GM12874 (cell line): Measurements from ENCODE around the gene MICU1.
A peak's percentile ranks its signal among the peaks of the same experiment; 100 is the strongest.

Source experiments
- TF ChIP-seq, protein P1 (sequence below): IDR thresholded peaks from 2 replicates; pipeline ENCODE4 v1.5.1; 2011; ENCODE audit warnings: low read depth, mild to moderate bottlenecking, control low read depth, low read length, moderate library complexity; ENCODE audit not compliant: insufficient read depth

The MICU1 gene

DNA sequence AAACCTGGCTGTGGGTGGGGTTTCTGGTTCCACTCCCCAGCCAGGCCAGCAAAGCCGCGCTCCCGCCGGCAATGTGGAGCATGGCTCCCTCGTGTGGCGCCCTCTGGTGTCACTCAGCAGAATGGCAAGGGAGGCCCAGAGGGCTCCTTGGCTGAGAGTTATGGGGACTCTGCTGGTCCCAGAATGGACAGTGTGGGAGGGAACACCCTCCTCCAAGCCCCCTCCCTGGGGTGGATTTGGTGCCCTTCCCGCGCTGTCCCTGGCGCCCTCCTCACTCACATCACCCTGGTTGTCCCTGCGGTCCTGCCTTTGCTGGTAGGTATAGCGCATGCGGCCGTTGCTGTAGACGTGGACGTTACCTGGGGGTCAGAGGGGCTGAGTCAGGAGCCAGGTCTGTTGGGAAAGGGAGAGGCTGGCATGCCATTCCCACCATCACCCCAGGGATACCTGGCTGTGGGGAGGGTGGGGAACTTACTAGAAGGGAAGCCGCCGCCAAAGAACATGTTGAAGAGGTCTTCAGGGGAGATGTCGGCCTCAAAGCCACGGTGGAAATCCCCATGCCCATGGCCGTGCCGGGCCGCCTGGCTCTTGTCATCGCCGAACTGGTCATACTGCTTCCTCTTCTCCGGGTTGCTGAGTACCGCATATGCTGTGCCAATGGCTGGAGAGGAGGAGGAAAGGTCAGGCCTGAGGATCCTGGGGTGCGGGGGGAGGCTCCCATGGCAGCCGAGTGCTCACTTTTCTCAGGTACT lies 285.2 kb downstream of the MICU1 start:
- TF ChIP-seq, protein P1, sequence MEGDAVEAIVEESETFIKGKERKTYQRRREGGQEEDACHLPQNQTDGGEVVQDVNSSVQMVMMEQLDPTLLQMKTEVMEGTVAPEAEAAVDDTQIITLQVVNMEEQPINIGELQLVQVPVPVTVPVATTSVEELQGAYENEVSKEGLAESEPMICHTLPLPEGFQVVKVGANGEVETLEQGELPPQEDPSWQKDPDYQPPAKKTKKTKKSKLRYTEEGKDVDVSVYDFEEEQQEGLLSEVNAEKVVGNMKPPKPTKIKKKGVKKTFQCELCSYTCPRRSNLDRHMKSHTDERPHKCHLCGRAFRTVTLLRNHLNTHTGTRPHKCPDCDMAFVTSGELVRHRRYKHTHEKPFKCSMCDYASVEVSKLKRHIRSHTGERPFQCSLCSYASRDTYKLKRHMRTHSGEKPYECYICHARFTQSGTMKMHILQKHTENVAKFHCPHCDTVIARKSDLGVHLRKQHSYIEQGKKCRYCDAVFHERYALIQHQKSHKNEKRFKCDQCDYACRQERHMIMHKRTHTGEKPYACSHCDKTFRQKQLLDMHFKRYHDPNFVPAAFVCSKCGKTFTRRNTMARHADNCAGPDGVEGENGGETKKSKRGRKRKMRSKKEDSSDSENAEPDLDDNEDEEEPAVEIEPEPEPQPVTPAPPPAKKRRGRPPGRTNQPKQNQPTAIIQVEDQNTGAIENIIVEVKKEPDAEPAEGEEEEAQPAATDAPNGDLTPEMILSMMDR: peak; percentile 97

DNA sequence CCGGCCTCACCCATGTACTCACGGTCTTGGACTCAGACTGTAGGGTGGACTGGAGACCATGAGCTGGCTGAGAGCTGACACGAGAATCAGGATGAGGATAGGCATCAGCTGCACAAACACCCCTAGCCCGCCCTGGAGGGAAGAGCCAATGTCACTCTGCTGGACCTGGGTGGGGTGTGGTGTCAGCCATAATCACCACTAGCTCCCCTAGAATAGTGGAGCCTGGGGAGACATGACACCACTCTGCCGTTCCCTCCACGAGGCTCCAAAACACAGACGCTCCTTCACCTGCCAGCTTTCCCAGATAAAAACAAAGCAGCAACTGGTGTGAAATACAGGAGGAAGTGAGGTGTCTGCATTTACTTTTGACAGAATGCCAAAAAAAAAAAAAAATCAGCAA lies 287.7 kb downstream of the MICU1 start:
- TF ChIP-seq, protein P1: no peak

DNA sequence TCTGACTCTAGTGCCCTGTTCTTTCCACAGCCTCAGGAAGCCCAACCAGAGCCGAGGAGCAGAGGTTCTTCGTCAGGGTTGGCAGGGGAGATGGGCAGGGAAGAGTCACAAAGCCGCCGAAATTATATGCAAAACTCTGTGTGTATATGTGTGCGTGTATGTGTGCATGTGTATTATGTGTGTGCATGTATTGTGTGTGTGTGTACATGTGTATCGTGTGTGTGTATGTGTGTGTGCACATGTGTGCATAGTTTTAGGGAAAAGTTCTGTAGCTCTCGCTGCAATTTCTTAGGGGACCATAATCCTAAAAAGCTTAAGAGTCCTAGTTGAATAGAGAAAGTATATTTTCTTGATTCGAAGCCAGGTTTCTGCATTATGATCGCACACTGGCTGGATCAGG lies 288.2 kb downstream of the MICU1 start:
- TF ChIP-seq, protein P1: no peak

DNA sequence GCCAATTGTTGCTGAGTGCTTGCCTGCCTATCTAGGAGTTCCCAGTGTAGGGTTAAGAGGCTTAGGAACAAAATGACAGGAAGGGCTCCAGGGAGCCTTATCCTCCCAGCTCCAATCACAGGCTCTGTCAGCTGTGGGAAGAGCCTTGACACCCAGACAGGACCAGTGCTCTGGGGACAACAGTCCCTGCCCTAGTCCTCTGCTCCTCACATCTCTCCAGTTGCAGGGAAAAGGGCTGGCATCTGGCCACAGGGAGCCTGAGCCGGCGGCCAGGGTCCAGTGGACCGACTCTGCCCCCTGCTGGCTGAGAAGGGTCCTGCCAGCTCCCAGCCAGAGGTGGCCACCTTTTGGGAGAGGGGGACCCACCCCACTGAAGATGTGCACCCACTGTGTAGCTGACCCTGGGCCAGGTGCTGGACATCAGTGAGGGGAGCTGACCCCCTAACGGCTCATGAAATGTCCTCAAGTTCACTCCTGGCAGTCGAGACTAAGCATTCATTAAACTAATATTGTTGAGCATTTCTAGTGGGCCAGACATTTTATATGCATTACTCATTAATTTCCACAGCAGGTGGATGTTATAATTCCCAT lies 288.7 kb downstream of the MICU1 start:
- TF ChIP-seq, protein P1: peak; percentile 98

DNA sequence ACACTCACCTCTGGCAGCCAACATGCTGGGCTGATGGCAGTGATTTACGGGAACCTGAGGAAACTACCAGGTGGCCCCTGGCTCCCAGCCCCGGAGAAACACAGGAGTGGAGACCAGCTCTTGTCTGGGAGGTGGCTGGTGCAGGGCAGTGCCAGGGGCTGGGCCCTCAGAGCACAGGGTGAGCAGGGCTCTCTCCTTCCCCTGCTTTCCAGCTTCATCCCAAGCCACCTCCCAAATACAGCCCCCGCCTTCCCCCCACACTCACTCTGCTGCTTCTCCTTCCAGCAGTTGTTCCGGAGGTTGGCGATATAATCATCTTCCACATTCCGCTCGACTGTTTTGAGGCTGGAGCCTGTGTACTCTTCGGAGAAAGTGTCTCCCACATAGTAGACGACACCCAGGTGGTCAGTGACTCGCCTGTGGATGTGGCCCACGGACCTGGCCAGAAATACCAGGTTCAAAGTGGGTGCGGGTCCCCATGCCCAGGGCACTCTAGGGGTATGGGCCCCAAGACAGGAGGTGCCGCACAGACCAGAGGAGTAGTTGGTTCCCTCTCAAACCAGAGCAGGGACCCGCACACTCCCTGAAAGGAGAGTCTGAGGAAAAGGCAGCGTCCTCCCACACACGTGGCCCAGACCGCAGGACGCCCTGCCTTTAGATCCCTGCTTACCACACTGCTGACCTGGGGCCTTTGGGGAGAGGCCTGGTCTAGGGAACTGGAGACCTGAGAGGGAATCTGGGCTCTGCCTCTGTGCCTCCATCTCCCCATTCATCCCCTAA lies 289.4 kb downstream of the MICU1 start:
- TF ChIP-seq, protein P1: no peak

DNA sequence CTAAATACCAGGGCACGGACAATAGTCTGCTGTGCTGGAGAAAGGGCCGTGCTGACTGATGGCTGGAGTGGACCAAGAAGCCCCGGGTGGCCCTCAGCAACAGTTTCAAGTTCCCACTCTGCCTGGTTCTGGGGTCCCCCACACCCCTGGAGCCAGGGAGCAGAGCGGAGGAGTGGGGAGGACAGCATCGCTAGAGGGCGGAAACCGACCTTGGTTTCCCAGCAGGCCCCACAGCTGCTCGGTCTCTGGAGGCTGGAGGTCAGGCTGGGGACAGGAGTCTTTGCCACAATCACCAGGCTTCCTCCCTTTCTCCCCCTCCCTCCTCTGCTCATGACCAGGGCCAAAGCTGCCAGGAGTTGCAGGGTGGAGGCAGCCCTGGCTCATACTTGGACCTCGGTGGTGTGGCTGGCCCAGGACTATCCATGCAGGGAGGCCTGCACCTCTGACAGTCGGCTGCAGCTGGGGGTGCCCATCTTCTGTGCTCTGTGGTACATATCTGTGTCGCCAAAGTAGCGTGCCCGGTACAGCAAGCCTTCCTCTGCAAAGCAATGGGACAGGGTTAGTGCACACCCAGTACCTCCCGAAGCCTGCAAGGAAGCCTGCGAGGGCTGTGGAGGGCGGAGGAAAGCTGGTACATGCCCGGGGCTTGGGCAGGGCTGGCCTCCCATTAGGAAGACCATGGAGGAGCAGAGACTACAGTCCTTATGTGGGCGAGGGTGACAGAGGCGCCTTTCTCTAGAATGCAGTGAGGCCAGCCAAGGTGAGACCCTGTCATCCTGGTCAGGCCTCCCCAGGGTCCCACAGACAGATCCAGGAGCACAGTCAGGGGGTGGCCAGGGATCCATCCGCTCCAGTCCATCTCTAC lies 290.3 kb downstream of the MICU1 start:
- TF ChIP-seq, protein P1: peak; percentile 26; the same call in 1 of the 2 replicates
